Measurements from ENCODE around the gene MELK. TPM values are rescaled to one million over a fixed set of nuclear protein-coding genes. Genes with fewer than 3 reads are reported as not detected.
"Not testable (repeated sequence)": the region's sequence is repeated elsewhere in the genome, so short reads cannot be mapped to it uniquely, and the experiment has no call there.

MELK gene
- polyA plus RNA-seq, 1 donor from 2014 or later, result 1.8 TPM

DNA sequence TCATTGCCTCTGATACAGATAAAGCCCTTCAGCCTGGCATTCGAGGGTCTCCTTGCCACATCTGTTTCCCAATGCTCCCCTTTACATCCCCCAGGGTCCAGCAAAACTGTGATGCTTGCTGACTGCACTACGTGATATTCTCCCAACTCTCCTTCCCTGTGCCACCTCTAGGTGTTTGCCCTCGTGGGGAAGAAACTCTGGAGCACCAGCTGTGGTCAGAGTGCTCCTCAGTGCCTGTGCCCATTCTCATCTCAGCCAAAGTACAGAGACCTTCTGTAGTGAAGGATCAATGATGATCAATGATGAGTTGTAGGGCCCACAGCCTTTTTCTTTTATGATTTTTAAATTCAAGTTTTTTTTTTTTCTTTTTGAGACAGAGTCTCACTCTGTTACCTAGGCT, 40.3 kb upstream of the MELK start:
- no peak overlapping the region for H3K4me3 ChIP-seq (ENCODE audit: low read length)
- no peaks in the 10 kb centered on the region for H3K27me3 ChIP-seq (ENCODE audit: insufficient read depth, low read depth, low read length)
- no peaks in the 10 kb centered on the region for H3K9me3 ChIP-seq (ENCODE audit: low read length)
- no peak overlapping the region for H3K9ac ChIP-seq (ENCODE audit: low read length)
- no peaks in the 10 kb centered on the region for H3K9me2 ChIP-seq (ENCODE audit: insufficient read depth, low read length)
- H3K36me3 ChIP-seq (ENCODE audit: insufficient read depth, low read length), result no peaks in the 10 kb centered on the region
- no peaks in the 10 kb centered on the region for H3F3A ChIP-seq (ENCODE audit: insufficient read depth, low read length, poor library complexity, severe bottlenecking)
- no peak overlapping the region for H2AFZ ChIP-seq (ENCODE audit: low read depth, low read length)
- TF ChIP-seq SMC3 (conservative IDR thresholded peaks at IDR 0.05; ENCODE audit: poor library complexity) (no peak), RAD21 (conservative IDR thresholded peaks at IDR 0.05) (no peak), POLR2AphosphoS5 (IDR thresholded peaks at IDR 0.05) (no peak), TAF1 (IDR thresholded peaks at IDR 0.05; ENCODE audit: low read depth) (no peak), EP300 (conservative IDR thresholded peaks at IDR 0.05; ENCODE audit: poor library complexity, severe bottlenecking) (no peak), EZH2 (IDR thresholded peaks at IDR 0.05; ENCODE audit: borderline replicate concordance, insufficient read depth, low read length, poor library complexity, severe bottlenecking) (no peak), MXI1 (conservative IDR thresholded peaks at IDR 0.05; ENCODE audit: poor library complexity, severe bottlenecking) (no peak)
- TF ChIP-seq, protein P1, sequence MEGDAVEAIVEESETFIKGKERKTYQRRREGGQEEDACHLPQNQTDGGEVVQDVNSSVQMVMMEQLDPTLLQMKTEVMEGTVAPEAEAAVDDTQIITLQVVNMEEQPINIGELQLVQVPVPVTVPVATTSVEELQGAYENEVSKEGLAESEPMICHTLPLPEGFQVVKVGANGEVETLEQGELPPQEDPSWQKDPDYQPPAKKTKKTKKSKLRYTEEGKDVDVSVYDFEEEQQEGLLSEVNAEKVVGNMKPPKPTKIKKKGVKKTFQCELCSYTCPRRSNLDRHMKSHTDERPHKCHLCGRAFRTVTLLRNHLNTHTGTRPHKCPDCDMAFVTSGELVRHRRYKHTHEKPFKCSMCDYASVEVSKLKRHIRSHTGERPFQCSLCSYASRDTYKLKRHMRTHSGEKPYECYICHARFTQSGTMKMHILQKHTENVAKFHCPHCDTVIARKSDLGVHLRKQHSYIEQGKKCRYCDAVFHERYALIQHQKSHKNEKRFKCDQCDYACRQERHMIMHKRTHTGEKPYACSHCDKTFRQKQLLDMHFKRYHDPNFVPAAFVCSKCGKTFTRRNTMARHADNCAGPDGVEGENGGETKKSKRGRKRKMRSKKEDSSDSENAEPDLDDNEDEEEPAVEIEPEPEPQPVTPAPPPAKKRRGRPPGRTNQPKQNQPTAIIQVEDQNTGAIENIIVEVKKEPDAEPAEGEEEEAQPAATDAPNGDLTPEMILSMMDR (IDR thresholded peaks at IDR 0.05; ENCODE audit: poor library complexity, severe bottlenecking), result no peak
- TF ChIP-seq, protein P2, sequence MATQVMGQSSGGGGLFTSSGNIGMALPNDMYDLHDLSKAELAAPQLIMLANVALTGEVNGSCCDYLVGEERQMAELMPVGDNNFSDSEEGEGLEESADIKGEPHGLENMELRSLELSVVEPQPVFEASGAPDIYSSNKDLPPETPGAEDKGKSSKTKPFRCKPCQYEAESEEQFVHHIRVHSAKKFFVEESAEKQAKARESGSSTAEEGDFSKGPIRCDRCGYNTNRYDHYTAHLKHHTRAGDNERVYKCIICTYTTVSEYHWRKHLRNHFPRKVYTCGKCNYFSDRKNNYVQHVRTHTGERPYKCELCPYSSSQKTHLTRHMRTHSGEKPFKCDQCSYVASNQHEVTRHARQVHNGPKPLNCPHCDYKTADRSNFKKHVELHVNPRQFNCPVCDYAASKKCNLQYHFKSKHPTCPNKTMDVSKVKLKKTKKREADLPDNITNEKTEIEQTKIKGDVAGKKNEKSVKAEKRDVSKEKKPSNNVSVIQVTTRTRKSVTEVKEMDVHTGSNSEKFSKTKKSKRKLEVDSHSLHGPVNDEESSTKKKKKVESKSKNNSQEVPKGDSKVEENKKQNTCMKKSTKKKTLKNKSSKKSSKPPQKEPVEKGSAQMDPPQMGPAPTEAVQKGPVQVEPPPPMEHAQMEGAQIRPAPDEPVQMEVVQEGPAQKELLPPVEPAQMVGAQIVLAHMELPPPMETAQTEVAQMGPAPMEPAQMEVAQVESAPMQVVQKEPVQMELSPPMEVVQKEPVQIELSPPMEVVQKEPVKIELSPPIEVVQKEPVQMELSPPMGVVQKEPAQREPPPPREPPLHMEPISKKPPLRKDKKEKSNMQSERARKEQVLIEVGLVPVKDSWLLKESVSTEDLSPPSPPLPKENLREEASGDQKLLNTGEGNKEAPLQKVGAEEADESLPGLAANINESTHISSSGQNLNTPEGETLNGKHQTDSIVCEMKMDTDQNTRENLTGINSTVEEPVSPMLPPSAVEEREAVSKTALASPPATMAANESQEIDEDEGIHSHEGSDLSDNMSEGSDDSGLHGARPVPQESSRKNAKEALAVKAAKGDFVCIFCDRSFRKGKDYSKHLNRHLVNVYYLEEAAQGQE (IDR thresholded peaks at IDR 0.05; ENCODE audit: borderline replicate concordance), result no peak
- H3K27ac ChIP-seq (ENCODE audit: low read length), result no peak overlapping the region
- H3K4me2 ChIP-seq (ENCODE audit: low read length), result no peak overlapping the region
- no peaks in the 10 kb centered on the region for H3K79me2 ChIP-seq (replicated peaks; ENCODE audit: insufficient read depth, low read length)
- no peaks in the 10 kb centered on the region for H4K20me1 ChIP-seq (ENCODE audit: insufficient read depth)

DNA sequence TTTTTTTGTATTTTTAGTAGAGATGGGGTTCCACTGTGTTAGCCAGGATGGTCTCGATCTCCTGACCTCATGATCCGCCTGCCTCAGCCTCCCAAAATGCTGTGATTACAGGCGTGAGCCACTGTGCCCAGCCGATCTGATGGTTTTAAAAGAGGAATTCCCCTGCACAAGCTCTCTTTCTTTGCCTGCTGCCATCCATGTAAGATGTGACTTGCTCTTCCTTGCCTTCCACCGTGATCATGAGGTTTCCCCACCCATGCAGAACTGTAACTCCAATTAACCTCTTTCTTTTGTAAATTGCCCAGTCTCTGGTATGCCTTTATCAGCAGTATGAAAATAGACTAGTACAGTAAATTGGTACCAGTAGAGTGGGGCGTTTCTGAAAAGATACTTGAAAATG, 39.0 kb upstream of the MELK start:
- H3K27me3 ChIP-seq (ENCODE audit: insufficient read depth, low read depth, low read length); H3K4me3 ChIP-seq (ENCODE audit: low read length); H4K20me1 ChIP-seq (ENCODE audit: insufficient read depth); H3K4me2 ChIP-seq (ENCODE audit: low read length); H3K9me2 ChIP-seq (ENCODE audit: insufficient read depth, low read length); H3F3A ChIP-seq (ENCODE audit: insufficient read depth, low read length, poor library complexity, severe bottlenecking); H3K9ac ChIP-seq (ENCODE audit: low read length); H2AFZ ChIP-seq (ENCODE audit: low read depth, low read length); H3K9me3 ChIP-seq (ENCODE audit: low read length); H3K27ac ChIP-seq (ENCODE audit: low read length); H3K36me3 ChIP-seq (ENCODE audit: insufficient read depth, low read length); H3K79me2 ChIP-seq (replicated peaks; ENCODE audit: insufficient read depth, low read length): not testable (repeated sequence)

DNA sequence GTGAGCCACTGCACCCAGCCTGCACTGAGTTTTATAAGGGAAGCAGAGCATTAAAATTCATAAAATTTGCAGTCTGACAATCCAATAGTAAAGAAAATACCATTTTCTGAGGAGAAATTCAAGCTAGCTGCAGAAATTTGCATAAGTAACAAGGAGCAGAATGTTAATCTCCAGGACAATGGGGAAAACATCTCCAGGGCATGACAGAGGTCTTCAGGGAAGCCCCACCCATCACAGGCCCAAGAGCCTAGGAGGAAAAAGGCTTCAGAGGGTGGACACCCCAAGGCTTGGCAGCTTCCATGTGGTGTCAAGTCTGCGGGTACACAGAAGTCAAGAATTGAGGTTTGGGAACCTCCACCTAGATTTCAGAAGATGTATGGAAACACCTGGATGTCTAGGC, 37.6 kb upstream of the MELK start:
- Histone ChIP-seq H3K4me3 (ENCODE audit: low read length) (no peak overlapping the region), H3K9ac (ENCODE audit: low read length) (no peak overlapping the region), H2AFZ (ENCODE audit: low read depth, low read length) (no peak overlapping the region), H3K27me3 (ENCODE audit: insufficient read depth, low read depth, low read length) (no peaks in the 10 kb centered on the region), H3K36me3 (ENCODE audit: insufficient read depth, low read length) (no peaks in the 10 kb centered on the region), H3K9me3 (ENCODE audit: low read length) (no peaks in the 10 kb centered on the region), H3K9me2 (ENCODE audit: insufficient read depth, low read length) (no peaks in the 10 kb centered on the region), H4K20me1 (ENCODE audit: insufficient read depth) (no peaks in the 10 kb centered on the region), H3F3A (ENCODE audit: insufficient read depth, low read length, poor library complexity, severe bottlenecking) (no peaks in the 10 kb centered on the region), H3K27ac (ENCODE audit: low read length) (no peak overlapping the region), H3K4me2 (ENCODE audit: low read length) (no peak overlapping the region), H3K79me2 (replicated peaks; ENCODE audit: insufficient read depth, low read length) (no peaks in the 10 kb centered on the region)
- TF ChIP-seq TAF1 (IDR thresholded peaks at IDR 0.05; ENCODE audit: low read depth) (no peak), EZH2 (IDR thresholded peaks at IDR 0.05; ENCODE audit: borderline replicate concordance, insufficient read depth, low read length, poor library complexity, severe bottlenecking) (no peak), SMC3 (conservative IDR thresholded peaks at IDR 0.05; ENCODE audit: poor library complexity) (no peak), EP300 (conservative IDR thresholded peaks at IDR 0.05; ENCODE audit: poor library complexity, severe bottlenecking) (no peak), POLR2AphosphoS5 (IDR thresholded peaks at IDR 0.05) (no peak), MXI1 (conservative IDR thresholded peaks at IDR 0.05; ENCODE audit: poor library complexity, severe bottlenecking) (no peak)
- TF ChIP-seq, protein P1 (IDR thresholded peaks at IDR 0.05; ENCODE audit: poor library complexity, severe bottlenecking), result no peak
- TF ChIP-seq, protein P2 (IDR thresholded peaks at IDR 0.05; ENCODE audit: borderline replicate concordance), result no peak

Data from neural cell (in vitro differentiated cells).